Panc1 (cell line): ENCODE results near the gene TRIM2.

Experiments
- POLR2AphosphoS5 ChIP-seq: IDR thresholded peaks from 2 replicates; pipeline ENCODE4 v1.6.1; 2012; ENCODE audit warnings: mild to moderate bottlenecking, low read depth, low read length, moderate library complexity
- SIN3A ChIP-seq: IDR thresholded peaks from 2 replicates; pipeline ENCODE4 v1.6.1; 2012; ENCODE audit warnings: low read depth, mild to moderate bottlenecking, low read length, moderate library complexity, borderline replicate concordance; ENCODE audit not compliant: insufficient read depth
- TCF7L2 ChIP-seq: IDR thresholded peaks from 2 replicates; pipeline ENCODE4 v1.6.1; 2011; ENCODE audit warnings: mild to moderate bottlenecking, low read depth, low read length, inconsistent platforms
- TF ChIP-seq, protein P1 (sequence below): fragments of 450-650 bp; IDR thresholded peaks from 2 replicates; pipeline ENCODE4 v1.5.1; 2017; ENCODE audit warnings: mild to moderate bottlenecking
- TF ChIP-seq, protein P2 (sequence below), 2 experiments: IDR thresholded peaks; 2 replicates each; pipeline ENCODE4 v1.6.1; 2011 to 2012; ENCODE audit warnings: low read depth in 2 of 2, control low read depth in 1 of 2, low read length in 1 of 2, mild to moderate bottlenecking in 1 of 2, moderate library complexity in 1 of 2; ENCODE audit not compliant: insufficient read depth in 1 of 2

DNA sequence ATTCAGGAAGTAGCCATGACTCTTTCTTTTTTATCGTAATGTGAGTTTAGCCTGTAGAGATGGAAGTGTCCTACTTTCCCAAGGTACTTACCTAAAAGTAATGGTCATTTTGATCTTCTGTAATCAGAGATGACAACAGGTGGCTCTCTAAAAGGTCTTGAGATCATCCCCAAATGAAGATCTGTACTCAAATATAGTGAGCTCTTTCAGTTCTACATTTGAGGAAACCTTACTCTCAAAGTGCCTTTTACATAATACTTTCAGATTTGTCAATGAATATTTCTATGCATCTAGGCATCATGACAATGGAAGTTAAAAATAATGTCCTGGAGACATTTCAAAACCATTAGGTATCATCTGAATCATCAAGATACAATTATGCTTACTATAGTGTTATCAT lies 123.0 kb downstream of the TRIM2 start:
- TF ChIP-seq, protein P1, sequence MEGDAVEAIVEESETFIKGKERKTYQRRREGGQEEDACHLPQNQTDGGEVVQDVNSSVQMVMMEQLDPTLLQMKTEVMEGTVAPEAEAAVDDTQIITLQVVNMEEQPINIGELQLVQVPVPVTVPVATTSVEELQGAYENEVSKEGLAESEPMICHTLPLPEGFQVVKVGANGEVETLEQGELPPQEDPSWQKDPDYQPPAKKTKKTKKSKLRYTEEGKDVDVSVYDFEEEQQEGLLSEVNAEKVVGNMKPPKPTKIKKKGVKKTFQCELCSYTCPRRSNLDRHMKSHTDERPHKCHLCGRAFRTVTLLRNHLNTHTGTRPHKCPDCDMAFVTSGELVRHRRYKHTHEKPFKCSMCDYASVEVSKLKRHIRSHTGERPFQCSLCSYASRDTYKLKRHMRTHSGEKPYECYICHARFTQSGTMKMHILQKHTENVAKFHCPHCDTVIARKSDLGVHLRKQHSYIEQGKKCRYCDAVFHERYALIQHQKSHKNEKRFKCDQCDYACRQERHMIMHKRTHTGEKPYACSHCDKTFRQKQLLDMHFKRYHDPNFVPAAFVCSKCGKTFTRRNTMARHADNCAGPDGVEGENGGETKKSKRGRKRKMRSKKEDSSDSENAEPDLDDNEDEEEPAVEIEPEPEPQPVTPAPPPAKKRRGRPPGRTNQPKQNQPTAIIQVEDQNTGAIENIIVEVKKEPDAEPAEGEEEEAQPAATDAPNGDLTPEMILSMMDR, result no peak
- TF ChIP-seq, protein P2, sequence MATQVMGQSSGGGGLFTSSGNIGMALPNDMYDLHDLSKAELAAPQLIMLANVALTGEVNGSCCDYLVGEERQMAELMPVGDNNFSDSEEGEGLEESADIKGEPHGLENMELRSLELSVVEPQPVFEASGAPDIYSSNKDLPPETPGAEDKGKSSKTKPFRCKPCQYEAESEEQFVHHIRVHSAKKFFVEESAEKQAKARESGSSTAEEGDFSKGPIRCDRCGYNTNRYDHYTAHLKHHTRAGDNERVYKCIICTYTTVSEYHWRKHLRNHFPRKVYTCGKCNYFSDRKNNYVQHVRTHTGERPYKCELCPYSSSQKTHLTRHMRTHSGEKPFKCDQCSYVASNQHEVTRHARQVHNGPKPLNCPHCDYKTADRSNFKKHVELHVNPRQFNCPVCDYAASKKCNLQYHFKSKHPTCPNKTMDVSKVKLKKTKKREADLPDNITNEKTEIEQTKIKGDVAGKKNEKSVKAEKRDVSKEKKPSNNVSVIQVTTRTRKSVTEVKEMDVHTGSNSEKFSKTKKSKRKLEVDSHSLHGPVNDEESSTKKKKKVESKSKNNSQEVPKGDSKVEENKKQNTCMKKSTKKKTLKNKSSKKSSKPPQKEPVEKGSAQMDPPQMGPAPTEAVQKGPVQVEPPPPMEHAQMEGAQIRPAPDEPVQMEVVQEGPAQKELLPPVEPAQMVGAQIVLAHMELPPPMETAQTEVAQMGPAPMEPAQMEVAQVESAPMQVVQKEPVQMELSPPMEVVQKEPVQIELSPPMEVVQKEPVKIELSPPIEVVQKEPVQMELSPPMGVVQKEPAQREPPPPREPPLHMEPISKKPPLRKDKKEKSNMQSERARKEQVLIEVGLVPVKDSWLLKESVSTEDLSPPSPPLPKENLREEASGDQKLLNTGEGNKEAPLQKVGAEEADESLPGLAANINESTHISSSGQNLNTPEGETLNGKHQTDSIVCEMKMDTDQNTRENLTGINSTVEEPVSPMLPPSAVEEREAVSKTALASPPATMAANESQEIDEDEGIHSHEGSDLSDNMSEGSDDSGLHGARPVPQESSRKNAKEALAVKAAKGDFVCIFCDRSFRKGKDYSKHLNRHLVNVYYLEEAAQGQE (IDR thresholded peaks at IDR 0.05; ENCODE audit: insufficient read depth in 1 of 2, low read depth in 2 of 2, low read length in 1 of 2), result no peak
- TF ChIP-seq POLR2AphosphoS5 (no peak), SIN3A (no peak), TCF7L2 (no peak)
